HCT116 (cell line): ENCODE results near the gene MMRN1. TPM values are rescaled to one million over a fixed set of nuclear protein-coding genes. Genes with fewer than 3 reads are reported as not detected.

Source experiments
- ATAC-seq: fragments of 200-7000 bp; cut with Tn5 transposase; 2 replicates; pipeline ENCODE4 v1.9.1; 2020; ENCODE audit warnings: mild to moderate bottlenecking, moderate library complexity
- BruUV-seq: library from RNA; stranded (reverse); fragments of 400-500 nt; replicated peaks from 2 replicates; lab custom pipeline; 2021; lab: Mats Ljungman, UMichigan
- CTCF ChIA-PET: fragments of 300-600 bp; sonication (Branson Sonifier 250); formaldehyde crosslinking; loops from one replicate; lab custom pipeline; 2021; ENCODE audit warnings: antibody characterized with exemption; lab: Charles Lee
- POLR2A ChIA-PET: fragments of 300-600, 350-600 bp; sonication (Branson Sonifier 250); formaldehyde crosslinking; loops from one replicate; lab custom pipeline; 2021; ENCODE audit warnings: antibody characterized with exemption; lab: Charles Lee
- RAD21 ChIA-PET, 2 experiments: fragments of 300-600 bp; sonication (Branson Sonifier 250); formaldehyde crosslinking; loops; one replicate each; lab custom pipeline; 2023; ENCODE audit warnings: low total read pairs in 2 of 2; ENCODE audit not compliant: uncharacterized antibody in 2 of 2, unreplicated experiment in 2 of 2, low non-redundant PET in 1 of 2; lab: Charles Lee
- DNase-seq: peaks from one replicate; pipeline ENCODE4 v3.0.0-alpha.2; 2010; ENCODE audit warnings: low read depth, low spot score
- H2AFZ ChIP-seq: fragments of 200-600 bp; shearing (Covaris generic), sonication (generic); 2 replicates; pipeline ENCODE4 v1.6.1; 2017; ENCODE audit warnings: low read depth, mixed run types, mixed read lengths, antibody characterized with exemption, low read length; ENCODE audit not compliant: poor library complexity, severe bottlenecking
- H3K27ac ChIP-seq: 2 replicates; pipeline ENCODE4 v1.5.1; 2012; ENCODE audit warnings: low read depth, low read length
- H3K27me3 ChIP-seq: fragments of 200-600 bp; sonication (generic); 2 replicates; pipeline ENCODE4 v1.6.1; 2016; ENCODE audit warnings: mixed run types, low read length, mixed read lengths; ENCODE audit not compliant: insufficient read depth
- H3K36me3 ChIP-seq, 2 experiments: fragments of 200-500 bp in 1 of 2; fragments of 200-600 bp in 1 of 2; sonication (Bioruptor generic) in 1 of 2; sonication (generic) in 1 of 2; 2 replicates each; pipeline versions ENCODE4 v1.5.1 to v1.6.1; 2014 to 2016; ENCODE audit warnings: low read length in 2 of 2, inconsistent platforms in 1 of 2, mixed read lengths in 1 of 2, mixed run types in 1 of 2; ENCODE audit not compliant: insufficient read depth in 2 of 2, control insufficient read depth in 1 of 2
- H3K4me1 ChIP-seq, 2 experiments: fragments of 200-600 bp in 1 of 2; sonication (generic) in 1 of 2; 2 replicates each; pipeline versions ENCODE4 v1.5.1 to v1.6.1; 2012 to 2017; ENCODE audit warnings: low read length in 2 of 2, inconsistent platforms in 1 of 2, mild to moderate bottlenecking in 1 of 2, mixed read lengths in 1 of 2, mixed run types in 1 of 2, moderate library complexity in 1 of 2; ENCODE audit not compliant: insufficient read depth in 2 of 2, control insufficient read depth in 1 of 2
- H3K4me2 ChIP-seq: fragments of 200-600 bp; sonication (generic); 2 replicates; pipeline ENCODE4 v1.6.1; 2017; ENCODE audit warnings: mixed run types, low read length, mixed read lengths
- H3K4me3 ChIP-seq, 2 experiments: fragments of 200-600 bp in 1 of 2; sonication (generic) in 1 of 2; replicated peaks in 1 of 2; 2 replicates each; pipeline ENCODE4 v1.5.1; 2011 to 2016; ENCODE audit warnings: low read length in 2 of 2, control low read depth in 1 of 2, low read depth in 1 of 2, mild to moderate bottlenecking in 1 of 2, mixed read lengths in 1 of 2, mixed run types in 1 of 2
- H3K79me2 ChIP-seq: fragments of 200-600 bp; sonication (generic); 2 replicates; pipeline ENCODE4 v1.6.1; 2017; ENCODE audit warnings: mild to moderate bottlenecking, mixed run types, low read length, moderate library complexity, mixed read lengths; ENCODE audit not compliant: insufficient read depth
- H3K9ac ChIP-seq: fragments of 200-600 bp; sonication (generic); 2 replicates; pipeline ENCODE4 v1.6.1; 2016; ENCODE audit warnings: low read length, mixed read lengths
- H3K9me2 ChIP-seq: fragments of 200-600 bp; sonication (generic), shearing (Covaris generic); 2 replicates; pipeline ENCODE4 v1.6.1; 2017; ENCODE audit warnings: mixed run types, mild to moderate bottlenecking, moderate library complexity; ENCODE audit not compliant: insufficient read depth
- H3K9me3 ChIP-seq, 2 experiments: fragments of 200-500 bp in 1 of 2; fragments of 200-600 bp in 1 of 2; sonication (Bioruptor generic) in 1 of 2; sonication (generic) in 1 of 2; 2 replicates each; pipeline ENCODE4 v1.6.1; 2014 to 2017; ENCODE audit warnings: low read length in 2 of 2, mixed read lengths in 2 of 2, inconsistent platforms in 1 of 2, low read depth in 1 of 2, mild to moderate bottlenecking in 1 of 2, mixed run types in 1 of 2, moderate library complexity in 1 of 2; ENCODE audit not compliant: control insufficient read depth in 1 of 2, insufficient read depth in 1 of 2
- H4K20me1 ChIP-seq: fragments of 200-600 bp; sonication (generic), shearing (Covaris generic); 2 replicates; pipeline ENCODE4 v1.6.1; 2017; ENCODE audit warnings: mixed run types, mild to moderate bottlenecking, moderate library complexity; ENCODE audit not compliant: insufficient read depth
- CBX3 ChIP-seq: IDR thresholded peaks from 2 replicates; pipeline ENCODE4 v1.6.1; 2012; ENCODE audit warnings: low read depth
- EGR1 ChIP-seq: IDR thresholded peaks from 2 replicates; pipeline ENCODE4 v1.6.1; 2012; ENCODE audit warnings: low read depth
- EZH2 ChIP-seq: fragments of 200-600 bp; sonication (generic); IDR thresholded peaks from 2 replicates; pipeline ENCODE4 v1.6.1; 2017; ENCODE audit warnings: antibody characterized with exemption, mixed run types
- EZH2phosphoT487 ChIP-seq: fragments of 200-600 bp; IDR thresholded peaks from 2 replicates; pipeline ENCODE4 v1.6.1; 2018; ENCODE audit warnings: antibody characterized with exemption, borderline replicate concordance
- FOSL1 ChIP-seq: IDR thresholded peaks from 2 replicates; pipeline ENCODE4 v1.6.1; 2012; ENCODE audit warnings: low read depth
- JUND ChIP-seq: IDR thresholded peaks from 2 replicates; pipeline ENCODE4 v1.6.1; 2012
- POLR2A ChIP-seq: IDR thresholded peaks from 2 replicates; pipeline ENCODE4 v1.7.0; 2011; ENCODE audit warnings: borderline replicate concordance; ENCODE audit not compliant: insufficient read depth, insufficient read length; ENCODE audit errors: extremely low read depth
- POLR2AphosphoS5 ChIP-seq: IDR thresholded peaks from 2 replicates; pipeline ENCODE4 v1.6.1; 2011; ENCODE audit warnings: mild to moderate bottlenecking, low read depth, low read length, moderate library complexity
- RAD21 ChIP-seq: IDR thresholded peaks from 2 replicates; pipeline ENCODE4 v1.6.1; 2012; ENCODE audit warnings: low read depth, mild to moderate bottlenecking
- SP1 ChIP-seq: IDR thresholded peaks from 2 replicates; pipeline ENCODE4 v1.6.1; 2012; ENCODE audit warnings: low read depth
- SRF ChIP-seq: IDR thresholded peaks from 2 replicates; pipeline ENCODE4 v1.6.1; 2012; ENCODE audit warnings: low read depth
- TCF7L2 ChIP-seq: IDR thresholded peaks from 2 replicates; pipeline ENCODE4 v1.7.0; 2011; ENCODE audit warnings: borderline replicate concordance, inconsistent platforms; ENCODE audit not compliant: insufficient read depth, insufficient read length; ENCODE audit errors: extremely low read depth
- YY1 ChIP-seq: IDR thresholded peaks from 2 replicates; pipeline ENCODE4 v1.6.1; 2011; ENCODE audit warnings: low read length, low read depth, moderate library complexity, mild to moderate bottlenecking; ENCODE audit not compliant: insufficient replicate concordance; ENCODE audit errors: extremely low read depth
- ZNF274 ChIP-seq: fragments of 200-500 bp; sonication (Bioruptor generic); IDR thresholded peaks from 2 replicates; pipeline ENCODE4 v1.6.1; 2014; ENCODE audit warnings: mild to moderate bottlenecking, low read depth, low read length, inconsistent platforms
- intact Hi-C: fragments of 100-400 bp; cut with micrococcal nuclease; formaldehyde crosslinking; loops from 2 replicates; pipeline ENCODE4 v1.10.0; 2022
- total RNA-seq: library from RNA; stranded (reverse); gene quantifications from one replicate; pipeline ENCODE4 v1.2.1, GENCODE V29; 2021; ENCODE audit not compliant: unreplicated experiment
- TF ChIP-seq, protein P1 (sequence below): IDR thresholded peaks from 2 replicates; pipeline ENCODE4 v1.6.1; 2011; ENCODE audit warnings: mild to moderate bottlenecking, low read length, moderate library complexity; ENCODE audit not compliant: insufficient replicate concordance; ENCODE audit errors: extremely low read depth
- TF ChIP-seq, protein P2 (sequence below), 3 experiments: fragments of 200-600 bp in 1 of 3; sonication (generic) in 1 of 3; IDR thresholded peaks in 2 of 3; conservative IDR thresholded peaks in 1 of 3; 2 replicates each; pipeline ENCODE4 v1.5.1; 2012 to 2017; ENCODE audit warnings: low read depth in 2 of 3, low read length in 2 of 3, antibody characterized with exemption in 1 of 3, borderline replicate concordance in 1 of 3, control low read depth in 1 of 3, mild to moderate bottlenecking in 1 of 3, mixed read lengths in 1 of 3, mixed run types in 1 of 3, moderate library complexity in 1 of 3; ENCODE audit not compliant: insufficient read depth in 1 of 3
- TF ChIP-seq, protein P3 (sequence below): IDR thresholded peaks from 2 replicates; pipeline ENCODE4 v1.6.1; 2012
- TF ChIP-seq, protein P4 (sequence below): IDR thresholded peaks from 2 replicates; pipeline ENCODE4 v1.6.1; 2012

The MMRN1 gene
- total RNA-seq, 1 experiment from 2014 or later: 0.12 TPM

DNA sequence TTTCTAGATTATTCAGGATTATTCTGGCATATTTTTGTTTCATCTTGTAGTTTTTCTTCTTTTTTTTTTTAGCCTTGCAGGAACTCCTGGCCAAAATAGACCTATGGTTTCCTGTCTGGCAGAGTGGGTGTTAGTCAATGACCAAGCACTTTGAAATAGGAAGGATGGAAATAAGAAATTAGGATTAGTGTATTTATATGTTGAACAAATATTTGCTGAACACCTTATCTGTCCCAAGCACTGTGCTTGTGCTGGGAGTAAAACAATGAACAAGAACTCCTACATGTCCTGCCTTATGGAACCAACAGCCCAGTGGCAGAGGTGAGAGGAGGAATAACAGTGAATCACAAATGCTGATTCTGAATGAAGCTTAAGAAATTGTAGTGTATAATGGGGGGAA, 4.5 kb downstream of the MMRN1 start:
- ATAC-seq: no peak
- no peaks in the 10 kb centered on the region for H3K9me3 ChIP-seq
- no peak overlapping the region for H2AFZ ChIP-seq
- no TSS peak for BruUV-seq
- DNase-seq: no peak
- H3K4me2 ChIP-seq: no peak overlapping the region
- no peaks in the 10 kb centered on the region for H3K27me3 ChIP-seq
- no peaks in the 10 kb centered on the region for H3K9me2 ChIP-seq
- CTCF ChIA-PET: no interaction called here
- H4K20me1 ChIP-seq: no peaks in the 10 kb centered on the region
- no peak overlapping the region for H3K4me3 ChIP-seq
- TF ChIP-seq EZH2 (no peak), YY1 (no peak), FOSL1 (no peak), SP1 (no peak), POLR2A (no peak), EZH2phosphoT487 (no peak), EGR1 (no peak), ZNF274 (no peak), TCF7L2 (no peak), JUND (no peak), POLR2AphosphoS5 (no peak), RAD21 (no peak), SRF (no peak), CBX3 (no peak)
- TF ChIP-seq, protein P1, sequence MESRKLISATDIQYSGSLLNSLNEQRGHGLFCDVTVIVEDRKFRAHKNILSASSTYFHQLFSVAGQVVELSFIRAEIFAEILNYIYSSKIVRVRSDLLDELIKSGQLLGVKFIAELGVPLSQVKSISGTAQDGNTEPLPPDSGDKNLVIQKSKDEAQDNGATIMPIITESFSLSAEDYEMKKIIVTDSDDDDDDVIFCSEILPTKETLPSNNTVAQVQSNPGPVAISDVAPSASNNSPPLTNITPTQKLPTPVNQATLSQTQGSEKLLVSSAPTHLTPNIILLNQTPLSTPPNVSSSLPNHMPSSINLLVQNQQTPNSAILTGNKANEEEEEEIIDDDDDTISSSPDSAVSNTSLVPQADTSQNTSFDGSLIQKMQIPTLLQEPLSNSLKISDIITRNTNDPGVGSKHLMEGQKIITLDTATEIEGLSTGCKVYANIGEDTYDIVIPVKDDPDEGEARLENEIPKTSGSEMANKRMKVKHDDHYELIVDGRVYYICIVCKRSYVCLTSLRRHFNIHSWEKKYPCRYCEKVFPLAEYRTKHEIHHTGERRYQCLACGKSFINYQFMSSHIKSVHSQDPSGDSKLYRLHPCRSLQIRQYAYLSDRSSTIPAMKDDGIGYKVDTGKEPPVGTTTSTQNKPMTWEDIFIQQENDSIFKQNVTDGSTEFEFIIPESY: no peak
- TF ChIP-seq, protein P2, sequence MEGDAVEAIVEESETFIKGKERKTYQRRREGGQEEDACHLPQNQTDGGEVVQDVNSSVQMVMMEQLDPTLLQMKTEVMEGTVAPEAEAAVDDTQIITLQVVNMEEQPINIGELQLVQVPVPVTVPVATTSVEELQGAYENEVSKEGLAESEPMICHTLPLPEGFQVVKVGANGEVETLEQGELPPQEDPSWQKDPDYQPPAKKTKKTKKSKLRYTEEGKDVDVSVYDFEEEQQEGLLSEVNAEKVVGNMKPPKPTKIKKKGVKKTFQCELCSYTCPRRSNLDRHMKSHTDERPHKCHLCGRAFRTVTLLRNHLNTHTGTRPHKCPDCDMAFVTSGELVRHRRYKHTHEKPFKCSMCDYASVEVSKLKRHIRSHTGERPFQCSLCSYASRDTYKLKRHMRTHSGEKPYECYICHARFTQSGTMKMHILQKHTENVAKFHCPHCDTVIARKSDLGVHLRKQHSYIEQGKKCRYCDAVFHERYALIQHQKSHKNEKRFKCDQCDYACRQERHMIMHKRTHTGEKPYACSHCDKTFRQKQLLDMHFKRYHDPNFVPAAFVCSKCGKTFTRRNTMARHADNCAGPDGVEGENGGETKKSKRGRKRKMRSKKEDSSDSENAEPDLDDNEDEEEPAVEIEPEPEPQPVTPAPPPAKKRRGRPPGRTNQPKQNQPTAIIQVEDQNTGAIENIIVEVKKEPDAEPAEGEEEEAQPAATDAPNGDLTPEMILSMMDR (IDR thresholded peaks at IDR 0.05 in 2 of 3, conservative IDR thresholded peaks at IDR 0.05 in 1 of 3; ENCODE audit: borderline replicate concordance in 1 of 3, insufficient read depth in 1 of 3, low read depth in 2 of 3, low read length in 2 of 3): no peak
- TF ChIP-seq, protein P3, sequence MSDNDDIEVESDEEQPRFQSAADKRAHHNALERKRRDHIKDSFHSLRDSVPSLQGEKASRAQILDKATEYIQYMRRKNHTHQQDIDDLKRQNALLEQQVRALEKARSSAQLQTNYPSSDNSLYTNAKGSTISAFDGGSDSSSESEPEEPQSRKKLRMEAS: no peak
- TF ChIP-seq, protein P4, sequence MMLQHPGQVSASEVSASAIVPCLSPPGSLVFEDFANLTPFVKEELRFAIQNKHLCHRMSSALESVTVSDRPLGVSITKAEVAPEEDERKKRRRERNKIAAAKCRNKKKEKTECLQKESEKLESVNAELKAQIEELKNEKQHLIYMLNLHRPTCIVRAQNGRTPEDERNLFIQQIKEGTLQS: no peak
- no peaks in the 10 kb centered on the region for H3K79me2 ChIP-seq
- H3K36me3 ChIP-seq: no peaks in the 10 kb centered on the region
- no peak overlapping the region for H3K27ac ChIP-seq
- H3K9ac ChIP-seq: no peak overlapping the region
- intact Hi-C loops: no loop called here
- RAD21 ChIA-PET: no interaction called here
- POLR2A ChIA-PET: no interaction called here
- no peaks in the 10 kb centered on the region for H3K4me1 ChIP-seq
